Measurements from ENCODE around the gene WDR81. TPM values are rescaled to one million over a fixed set of nuclear protein-coding genes. Genes with fewer than 3 reads are reported as not detected.
A peak's percentile ranks its signal among the peaks of the same experiment; 100 is the strongest.
"Not testable (repeated sequence)": the region's sequence is repeated elsewhere in the genome, so short reads cannot be mapped to it uniquely, and the experiment has no call there.

WDR81 gene
- total RNA-seq, 2 donors from 2014 or later: 15.4 to 16.1 TPM

- ATAC-seq; intact Hi-C loops (cut with DNase I); DNase-seq: not testable (repeated sequence)
Observed at GRCh38 chr17:1764705-1765104, 40.2 kb downstream of the WDR81 start.

GRCh38 chr17:1765576-1765975, 41.1 kb downstream of the WDR81 start:
- intact Hi-C loops (cut with DNase I): no loop called here
- ATAC-seq (no peak), DNase-seq (no peak)

GRCh38 chr17:1766382-1767135, 42.1 kb downstream of the WDR81 start:
- peak; percentile 79 for DNase-seq
- no peak for ATAC-seq

GRCh38 chr17:1767358-1767757, 42.9 kb downstream of the WDR81 start:
- intact Hi-C loops (cut with DNase I): no loop called here
- ATAC-seq (no peak), DNase-seq (no peak)

More at GRCh38 chr17:1766382-1767135, 42.1 kb downstream of the WDR81 start:
- intact Hi-C loops (cut with DNase I): no loop called here

GRCh38 chr17:1769822-1770477, 45.4 kb downstream of the WDR81 start:
- ATAC-seq (no peak), DNase-seq (no peak)
- intact Hi-C loops (cut with DNase I): no loop called here

- ATAC-seq: peak; percentile 51 to 64
- DNase-seq; intact Hi-C loops (cut with DNase I): not testable (repeated sequence)
Observed at GRCh38 chr17:1773000-1773695, 48.6 kb downstream of the WDR81 start.

GRCh38 chr17:1773696-1774181, 49.2 kb downstream of the WDR81 start:
- ATAC-seq (peak; percentile 24 to 60), DNase-seq (peak; percentile 63)
- intact Hi-C loops (cut with DNase I): no loop called here

GRCh38 chr17:1774390-1775176, 50.1 kb downstream of the WDR81 start:
- intact Hi-C loops (cut with DNase I): loop anchor here in 1 of 2 donors (5.0 kb wide), 1 partner anchor 102 kb away; no protein-coding TSS in a partner anchor
- no peak for DNase-seq

GRCh38 chr17:1776328-1776727, 51.8 kb downstream of the WDR81 start:
- intact Hi-C loops (cut with DNase I): loop anchor here in 1 of 2 donors (5.0 kb wide), 1 partner anchor 104 kb away; no protein-coding TSS in a partner anchor
- ATAC-seq (no peak), DNase-seq (no peak)

More at GRCh38 chr17:1774390-1775176, 50.1 kb downstream of the WDR81 start:
- ATAC-seq: no peak

GRCh38 chr17:1776857-1777256, 52.4 kb downstream of the WDR81 start:
- DNase-seq: no peak
- intact Hi-C loops (cut with DNase I): loop anchor here in 1 of 2 donors (5.0 kb wide), 1 partner anchor 105 kb away; no protein-coding TSS in a partner anchor
- no peak for ATAC-seq

GRCh38 chr17:1779571-1780131, 55.1 kb downstream of the WDR81 start:
- ATAC-seq (peak; percentile 45 to 56), DNase-seq (peak; percentile 85)
- intact Hi-C loops (cut with DNase I): loop anchor here (5.0 to 10.0 kb wide), 3 partner anchors 57 to 115 kb away; partner anchors contain the start of gene WDR81 (in 1 of the 2)

- no peak for ATAC-seq
- intact Hi-C loops (cut with DNase I): loop anchor here in 1 of 2 donors (5.0 to 10.0 kb wide), 2 partner anchors 60 to 117 kb away; partner anchors contain the start of gene WDR81
- DNase-seq: no peak
Observed at GRCh38 chr17:1782171-1782567, 57.7 kb downstream of the WDR81 start.

- DNase-seq (peak; percentile 67), ATAC-seq (peak in 1 of 2 donors; percentile 2)
- intact Hi-C loops (cut with DNase I): loop anchor here in 1 of 2 donors (5.0 to 10.0 kb wide), 2 partner anchors 61 to 118 kb away; partner anchors contain the start of gene WDR81
Observed at GRCh38 chr17:1783271-1783670, 58.8 kb downstream of the WDR81 start.

GRCh38 chr17:1783834-1784611, 59.5 kb downstream of the WDR81 start:
- DNase-seq (peak; percentile 89), ATAC-seq (peak; percentile 76 to 77)
- intact Hi-C loops (cut with DNase I): loop anchor here in 1 of 2 donors (5.0 to 10.0 kb wide), 2 partner anchors 62 to 119 kb away; partner anchors contain the start of gene WDR81

GRCh38 chr17:1785930-1786329, 61.4 kb downstream of the WDR81 start:
- DNase-seq (peak; percentile 79), ATAC-seq (peak; percentile 16 to 28)
- intact Hi-C loops (cut with DNase I): loop anchor here (2.0 to 10.0 kb wide), 3 partner anchors 69 to 121 kb away; no protein-coding TSS in a partner anchor

- DNase-seq (no peak), ATAC-seq (no peak)
- intact Hi-C loops (cut with DNase I): loop anchor here (2.0 to 10.0 kb wide), 3 partner anchors 70 to 122 kb away; no protein-coding TSS in a partner anchor
Observed at GRCh38 chr17:1786708-1787107, 62.2 kb downstream of the WDR81 start.

Measured in left cardiac atrium (tissue), 4 donors.